NAMALWA (cell line): ENCODE data around the gene TBC1D8.

ENCODE experiments used
- DNase-seq: peaks from one replicate; pipeline ENCODE4 v3.0.0-alpha.2; 2015; ENCODE audit warnings: low spot score

Gene TBC1D8

DNA sequence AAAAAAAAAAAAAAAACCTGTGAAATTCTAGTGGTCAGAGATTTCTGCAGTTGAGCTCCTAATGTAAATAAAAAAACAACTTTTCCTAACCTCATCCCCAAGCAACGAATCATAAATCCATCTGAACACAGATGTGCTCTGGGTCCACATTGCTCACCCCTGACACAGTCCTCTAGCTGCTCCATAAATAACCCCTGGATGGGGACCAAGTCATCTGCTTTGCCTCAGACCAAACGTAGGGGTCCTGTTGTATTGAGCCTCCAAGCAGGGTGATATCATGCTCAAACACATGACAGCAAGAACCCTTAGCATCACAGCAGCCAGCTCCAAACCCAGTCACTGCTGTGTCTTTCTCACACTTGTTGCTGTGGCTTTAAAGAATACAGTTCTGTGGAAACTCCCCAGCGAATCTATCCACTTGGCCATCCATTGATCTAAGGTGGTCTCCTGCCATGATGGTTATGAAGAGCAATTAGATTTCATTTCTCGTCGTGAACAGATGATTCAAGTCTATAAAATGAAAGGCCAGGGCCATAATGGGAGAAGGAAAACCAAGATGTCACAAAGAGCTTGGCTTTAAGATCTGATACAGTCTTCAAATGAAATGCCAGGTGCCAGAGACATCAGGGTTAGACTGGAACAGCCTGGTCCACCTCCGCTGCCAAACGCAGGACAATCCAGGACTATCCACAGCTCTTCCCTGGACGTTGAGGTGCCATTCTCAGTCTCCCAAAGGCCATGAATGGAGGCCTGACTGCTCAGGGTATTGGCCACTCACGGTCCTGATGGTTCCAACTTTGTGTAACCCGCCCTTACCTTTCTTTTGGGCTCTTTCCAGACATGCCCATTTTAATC, 39.0 kb downstream of the TBC1D8 start:
- DNase-seq = no peak

DNA sequence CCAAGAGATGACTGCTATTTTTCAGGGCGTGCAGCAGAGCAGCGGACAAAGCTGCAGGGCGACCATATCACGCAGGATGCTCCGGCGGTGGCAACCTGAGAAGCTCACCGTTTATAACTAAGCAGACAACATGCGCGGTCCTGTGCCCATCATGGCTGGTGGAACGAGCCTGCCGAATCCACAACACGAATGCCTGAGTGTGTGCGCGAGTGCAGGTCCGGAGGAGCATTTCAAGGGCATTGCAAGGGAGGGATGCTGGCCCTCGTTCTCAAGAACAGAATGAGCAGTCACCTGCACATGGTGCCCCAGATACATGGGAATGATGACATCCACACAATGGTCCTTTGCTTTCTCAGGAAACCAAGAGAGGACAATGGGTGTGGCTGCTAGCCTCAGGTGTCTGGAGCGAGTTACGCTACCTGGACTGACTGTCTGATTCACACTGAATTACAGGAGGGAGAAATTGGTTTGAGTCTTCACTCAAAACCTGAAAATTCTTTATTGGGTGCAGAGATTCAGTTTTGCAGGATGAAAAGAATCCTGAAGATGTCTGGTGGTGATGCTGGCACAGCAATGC, 39.8 kb downstream of the TBC1D8 start:
- DNase-seq = no peak

DNA sequence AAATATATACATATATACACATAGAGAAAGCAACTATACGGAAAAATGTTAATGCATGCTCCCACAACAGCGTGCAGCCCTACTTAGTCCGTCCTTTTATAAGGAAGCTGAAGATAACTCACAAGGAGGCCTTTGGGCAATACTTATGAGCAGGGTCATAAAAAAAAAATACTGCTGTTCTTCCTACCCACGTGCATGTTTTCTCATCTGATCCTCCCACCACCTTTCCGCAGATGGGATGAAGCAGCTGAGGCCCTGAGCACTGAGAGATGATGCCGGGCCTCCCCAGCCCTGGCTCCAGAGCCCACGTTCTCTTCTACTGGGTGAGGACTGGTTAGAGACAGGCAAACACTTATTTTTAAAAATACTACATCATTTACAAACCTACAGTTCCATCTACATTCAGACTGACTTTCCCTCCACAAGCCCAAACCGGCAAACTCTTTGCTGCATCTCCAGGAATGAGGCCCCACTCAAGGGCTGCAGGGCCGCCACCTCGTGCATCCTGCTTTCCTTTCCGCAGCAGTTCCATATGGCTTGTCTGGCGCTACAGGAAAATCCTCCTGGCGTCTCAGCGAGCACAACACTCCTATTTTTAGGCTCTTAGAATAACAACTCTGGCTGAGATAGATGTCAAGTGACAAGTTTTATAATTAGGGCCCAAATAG, 41.6 kb downstream of the TBC1D8 start:
- no peak for DNase-seq

- DNase-seq = no peak
These were observed 42.8 kb downstream of the TBC1D8 start for GRCh38 chr2:101108357-101108756.

DNA sequence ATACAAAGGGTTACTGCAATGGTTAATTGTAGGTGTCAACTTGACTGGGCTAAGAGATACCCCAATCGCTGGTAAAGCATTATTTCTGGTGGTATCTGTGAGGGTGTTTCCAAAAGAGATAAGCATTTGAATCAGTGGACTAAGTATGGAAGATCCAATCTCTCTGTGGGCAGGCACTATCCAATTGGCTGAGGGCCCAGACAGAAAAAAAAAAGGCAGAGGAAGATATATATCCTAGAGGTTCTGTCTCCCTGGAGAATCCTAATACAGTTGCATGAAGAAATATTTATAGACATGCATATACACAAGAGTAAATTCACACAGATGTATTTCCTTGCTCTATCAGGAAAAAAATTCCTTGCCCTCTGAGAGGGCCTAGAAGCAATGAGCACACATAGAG, 43.9 kb downstream of the TBC1D8 start:
- no peak for DNase-seq

DNA sequence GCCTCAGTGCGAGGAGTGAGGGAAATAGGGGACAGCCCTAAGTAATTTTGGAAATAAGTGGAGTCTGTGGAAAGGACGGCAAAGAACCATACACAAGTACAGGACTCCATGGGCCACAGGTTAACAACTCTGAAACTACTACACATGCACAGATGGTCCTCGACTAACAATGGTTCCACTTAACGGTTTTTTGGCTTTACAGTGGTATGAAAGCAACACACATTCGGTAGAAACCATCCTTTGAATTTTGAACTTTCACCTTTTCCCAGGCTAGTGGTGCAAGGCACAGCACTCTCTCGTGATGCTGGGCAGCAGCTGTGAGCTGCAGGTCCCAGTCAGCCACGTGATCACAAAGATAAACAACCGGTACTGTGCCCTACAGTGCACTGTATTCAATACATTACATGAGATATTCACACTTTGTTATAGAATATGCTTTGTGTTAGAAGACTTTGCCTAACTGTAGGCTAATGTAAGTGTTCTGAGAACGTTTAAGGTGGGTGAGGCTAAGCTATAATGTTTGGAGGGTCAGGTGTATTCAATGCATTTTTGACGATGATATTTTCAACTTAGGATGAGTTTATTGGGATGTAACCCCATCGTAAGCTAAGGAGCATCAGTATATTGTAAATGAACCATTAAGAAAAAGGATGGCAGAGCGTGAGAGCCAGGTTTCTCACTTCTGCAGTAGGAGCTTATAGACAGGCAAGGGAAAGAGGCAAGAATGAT, 44.6 kb downstream of the TBC1D8 start:
- DNase-seq = no peak

DNA sequence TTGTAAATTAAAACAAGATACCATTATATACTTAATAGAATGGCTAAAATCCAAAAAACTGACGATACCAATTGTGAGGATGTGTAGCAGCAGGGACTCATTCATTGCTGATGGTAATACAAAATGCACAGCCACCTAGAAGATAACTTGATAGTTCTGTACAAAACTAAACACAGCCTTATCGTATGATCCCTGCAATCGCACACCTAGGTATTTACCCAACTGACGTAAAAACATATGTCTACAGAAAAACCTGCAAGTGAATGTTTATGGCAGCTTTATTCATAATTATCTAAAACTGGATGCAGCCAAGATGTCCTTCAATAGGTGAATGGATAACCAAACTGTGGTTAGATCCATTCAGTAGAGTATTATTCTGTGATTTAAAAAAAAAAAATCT, 45.5 kb downstream of the TBC1D8 start:
- DNase-seq = no peak

DNA sequence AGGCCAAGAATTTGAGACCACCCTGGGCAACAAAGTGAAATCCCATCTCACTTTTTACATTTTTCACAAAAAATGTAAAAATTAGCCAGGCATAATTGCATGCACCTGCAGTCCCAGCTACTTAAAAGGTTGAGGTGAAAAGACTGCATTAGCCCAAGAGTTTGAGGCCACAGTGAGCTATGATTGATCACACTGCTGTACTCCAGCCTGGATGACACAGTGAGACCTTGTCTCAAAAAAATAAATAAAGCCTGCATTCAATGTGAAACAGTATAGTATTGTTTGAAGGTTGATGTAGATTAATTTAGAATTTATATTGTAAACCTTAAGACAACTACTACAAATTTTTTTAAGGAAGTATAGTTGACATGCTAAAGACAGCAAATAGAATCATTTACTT, 53.5 kb downstream of the TBC1D8 start:
- DNase-seq = no peak

DNA sequence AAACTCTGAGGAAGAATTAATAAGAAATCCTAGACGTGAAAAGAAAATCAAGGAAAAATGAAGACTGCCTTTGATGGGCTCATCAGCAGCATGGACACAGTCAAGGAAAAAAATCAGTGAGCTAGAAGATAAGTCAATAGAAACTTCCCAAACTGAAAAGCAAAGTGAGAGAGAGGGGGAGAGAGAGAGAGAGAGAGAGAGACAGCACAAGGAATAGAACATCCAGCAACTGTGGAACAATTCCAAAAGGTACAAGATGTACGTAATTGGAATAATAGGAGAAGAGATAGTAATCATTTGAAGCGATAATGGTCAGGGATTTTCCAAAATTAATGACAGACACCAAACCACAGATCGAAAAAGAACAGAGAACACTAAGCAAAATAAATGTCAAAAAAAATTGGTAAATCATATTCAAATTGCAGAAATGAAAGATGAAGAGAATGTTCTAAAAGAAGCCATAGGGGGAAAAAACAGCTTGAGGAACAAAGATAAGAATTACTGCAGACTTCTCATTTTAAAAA, 54.5 kb downstream of the TBC1D8 start:
- no peak for DNase-seq

GRCh38 chr2:101094351-101094750, 56.8 kb downstream of the TBC1D8 start:
- no peak for DNase-seq

DNA sequence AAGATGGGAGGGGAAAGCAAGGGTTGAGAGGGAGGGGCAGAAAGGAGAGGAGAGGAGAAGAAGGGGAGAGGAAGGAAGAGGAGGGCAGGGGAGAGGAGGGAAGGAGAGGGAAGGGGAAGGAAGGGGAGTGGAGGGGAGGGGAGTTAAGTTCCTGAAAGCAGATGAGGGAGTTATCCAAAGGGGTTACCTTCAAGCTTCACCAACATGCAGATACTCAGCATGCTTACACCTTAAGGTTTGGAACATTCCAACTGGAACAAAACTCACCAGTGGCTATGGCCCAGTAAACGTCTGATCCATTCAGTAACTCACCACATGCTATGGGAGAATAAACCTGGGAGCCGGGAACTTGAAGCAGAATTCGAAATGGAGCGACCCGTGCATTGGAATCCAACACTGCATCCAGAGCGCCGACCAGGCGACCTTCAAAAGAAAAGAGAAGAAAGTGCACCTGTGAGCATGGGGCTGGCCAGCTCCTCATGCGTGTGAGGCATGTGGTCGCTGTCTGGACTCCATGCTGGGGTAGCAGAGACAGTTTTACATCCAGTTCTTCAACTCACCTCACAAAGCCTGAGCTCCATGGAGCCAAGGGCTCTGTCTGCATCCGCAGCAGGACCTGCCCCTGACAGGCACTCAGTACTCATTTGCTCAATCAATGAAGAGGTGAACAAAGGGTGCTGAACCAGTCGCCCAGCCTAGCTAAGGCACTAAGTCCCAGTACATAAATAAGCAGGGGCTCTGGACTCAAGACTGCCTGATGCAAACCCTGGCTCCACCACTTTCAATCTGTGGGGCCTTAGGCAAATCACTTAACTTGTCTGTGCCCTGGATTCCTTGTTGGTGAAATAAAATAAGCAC, 61.0 kb downstream of the TBC1D8 start:
- no peak for DNase-seq

- DNase-seq = no peak
These were observed 61.8 kb downstream of the TBC1D8 start for GRCh38 chr2:101089419-101089818.

DNA sequence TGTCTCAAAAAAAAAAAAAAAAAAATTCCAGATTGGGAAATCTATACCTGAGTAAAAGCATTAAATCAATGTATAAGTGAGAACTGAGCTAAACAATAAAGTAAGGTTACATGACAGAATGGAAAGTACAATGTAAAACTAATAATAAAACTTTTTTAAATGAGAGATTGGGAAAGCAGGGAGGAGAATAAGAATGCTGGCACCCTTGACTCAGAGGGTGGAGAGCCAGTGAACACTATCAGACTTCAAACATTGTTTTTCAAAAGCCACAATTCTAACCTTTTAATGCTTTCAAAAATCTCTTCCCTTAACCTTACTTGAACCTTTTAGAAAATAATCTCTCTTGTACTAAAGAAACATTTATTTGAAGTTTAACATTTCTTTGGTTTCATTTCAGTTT, 63.5 kb downstream of the TBC1D8 start:
- no peak for DNase-seq

DNA sequence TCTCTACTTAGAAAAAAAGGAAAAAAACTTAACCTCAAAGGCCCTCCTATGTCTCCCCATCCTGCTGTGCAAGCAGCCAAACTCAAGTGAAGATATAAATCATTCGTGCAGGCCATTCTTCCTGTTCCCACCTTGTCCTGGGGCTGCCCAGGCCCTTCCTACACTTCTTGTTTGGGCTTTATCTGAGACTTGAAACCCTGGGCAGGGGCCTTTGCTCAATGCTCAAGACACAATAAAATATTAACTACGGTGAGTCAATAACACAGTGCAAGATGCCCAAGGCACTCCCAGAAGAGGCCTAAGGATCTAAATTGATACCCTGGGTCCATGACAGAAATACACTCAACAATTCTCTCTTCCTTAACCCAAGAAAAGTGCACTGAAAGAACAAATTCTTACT, 67.6 kb downstream of the TBC1D8 start:
- DNase-seq = no peak

DNA sequence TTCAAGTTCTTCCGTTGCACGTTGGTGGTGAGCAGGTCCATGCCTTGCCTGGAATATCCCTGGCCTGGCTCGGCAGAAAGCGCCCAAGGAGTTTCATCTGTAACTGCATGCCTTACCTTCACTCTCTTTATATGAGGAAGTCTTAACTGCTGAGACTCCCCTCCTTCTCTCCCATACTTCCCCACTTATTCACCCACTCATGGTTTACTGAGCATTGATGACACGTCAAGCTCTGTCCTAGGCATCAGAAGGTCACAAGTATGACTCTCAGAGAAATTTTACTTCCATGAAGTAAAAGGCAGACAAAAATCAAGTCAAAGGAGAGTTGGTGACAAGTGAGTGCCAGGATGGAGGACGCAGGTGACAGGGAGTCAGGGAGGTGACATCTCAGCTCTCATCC, 68.2 kb downstream of the TBC1D8 start:
- DNase-seq = no peak

DNA sequence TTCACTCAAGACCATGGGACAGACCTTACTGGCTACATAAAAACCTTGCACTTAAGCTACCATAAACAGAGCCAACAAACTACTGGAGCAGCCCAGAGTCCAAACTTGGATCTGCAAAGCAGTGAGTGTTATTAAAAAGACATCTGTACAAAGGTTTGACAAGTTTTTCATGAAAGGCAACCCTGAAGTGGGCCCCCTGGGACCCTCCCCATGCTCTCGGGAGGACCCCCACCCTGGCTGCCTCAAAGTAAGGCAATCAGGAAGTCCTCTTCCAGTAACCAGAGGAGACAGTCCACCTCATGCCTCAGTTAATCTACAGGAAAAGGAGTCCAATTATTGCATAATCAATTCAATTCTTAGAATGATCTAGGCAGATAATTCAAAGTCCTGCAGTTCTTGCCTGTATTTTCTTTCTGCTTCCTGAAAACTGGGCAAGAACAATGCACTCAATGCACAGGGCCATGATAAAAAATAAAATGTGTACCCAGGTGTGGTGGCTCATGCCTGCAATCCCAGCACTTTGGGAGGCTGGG, 69.7 kb downstream of the TBC1D8 start:
- no peak for DNase-seq

DNA sequence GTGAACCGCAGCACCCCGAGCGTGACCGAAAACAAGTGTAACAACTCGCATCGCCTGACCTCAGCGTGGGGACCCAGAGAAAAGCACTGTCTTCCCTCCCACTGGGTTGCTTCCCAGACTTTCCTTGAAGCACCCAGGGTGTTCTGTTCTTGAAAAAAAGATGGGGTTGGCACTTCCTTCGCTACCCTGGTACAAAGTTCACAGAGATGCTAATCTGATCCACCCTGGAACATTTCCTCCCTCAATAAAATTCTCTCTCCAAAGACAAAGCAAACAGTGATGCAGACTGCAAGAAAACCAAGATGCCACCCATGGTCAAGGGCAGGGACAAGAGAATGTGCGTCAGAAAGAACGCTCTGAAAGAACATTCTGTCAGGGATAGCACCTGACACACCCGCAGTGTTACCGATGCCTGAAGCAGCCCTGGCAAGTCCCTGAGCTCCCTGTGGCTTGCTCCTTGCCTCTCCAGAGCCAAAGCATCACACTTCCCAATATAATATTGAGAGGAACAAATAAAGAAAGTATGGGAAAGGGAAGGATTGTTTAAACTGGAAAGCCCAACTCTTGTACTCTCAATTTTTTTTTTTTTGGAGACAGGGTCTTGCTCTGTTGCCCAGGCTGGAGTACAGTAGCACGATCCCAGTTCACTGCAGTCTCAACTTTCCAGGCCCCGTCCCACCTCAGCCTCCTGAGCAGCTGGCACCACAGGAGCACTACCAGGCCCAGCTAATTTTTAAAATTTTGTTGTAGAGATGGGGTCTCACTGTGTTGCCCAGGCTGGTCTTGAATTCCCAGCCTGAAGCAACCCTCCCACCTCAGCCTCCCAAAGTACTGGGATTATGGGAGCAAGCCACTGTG, 70.7 kb downstream of the TBC1D8 start:
- no peak for DNase-seq

- no peak for DNase-seq
These were observed 74.6 kb downstream of the TBC1D8 start for GRCh38 chr2:101076581-101076980.

DNA sequence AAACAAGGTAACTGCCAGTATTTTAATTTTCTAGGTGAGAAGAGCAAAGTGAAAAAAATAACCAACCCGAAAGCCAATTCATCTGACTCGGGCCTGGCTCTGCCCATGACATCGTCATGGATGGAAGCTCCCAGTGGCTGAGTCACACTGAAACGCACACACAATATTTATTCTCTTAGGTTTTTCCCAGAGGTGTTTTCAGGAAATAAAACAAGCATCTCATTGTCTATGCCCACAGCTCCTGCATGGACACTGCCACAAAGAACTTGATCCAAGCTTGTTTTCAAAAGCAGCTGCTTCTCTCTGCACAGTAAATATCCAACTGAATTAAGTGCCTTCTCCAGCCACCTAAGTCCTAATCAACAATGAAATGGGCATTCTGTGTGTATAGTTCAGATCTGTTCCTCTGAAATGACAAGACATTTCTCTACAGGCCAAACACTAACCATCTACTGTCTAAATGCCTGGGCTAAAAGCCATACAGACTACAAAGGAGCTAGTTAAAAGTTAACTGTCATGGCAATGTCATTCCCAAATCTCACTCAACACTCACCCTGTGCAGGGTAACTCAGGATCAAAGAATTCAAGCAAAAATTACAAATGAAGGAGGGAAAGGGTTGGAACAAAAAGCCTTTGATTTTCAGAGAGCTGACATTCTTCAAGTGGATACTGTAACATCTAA, 86.2 kb downstream of the TBC1D8 start:
- no peak for DNase-seq

- DNase-seq = no peak
These were observed 86.7 kb downstream of the TBC1D8 start for GRCh38 chr2:101064505-101064867.
